Activated naive CD8-positive, alpha-beta T cell treated with anti-CD3 and anti-CD28 coated beads, Interleukin-2, amount 50 U/mL, for 24 hours (primary cell): Measurements from ENCODE around the gene CTNNA3.
A peak's percentile ranks its signal among the peaks of the same experiment; 100 is the strongest.

Experiments
- ATAC-seq: fragments of 150-1000 bp; cut with Tn5 transposase; one replicate; pipeline ENCODE4 v1.10.0; 2021
- DNase-seq: peaks from one replicate; pipeline ENCODE4 v3.0.0; 2021
- H3K27ac Mint-ChIP-seq: one replicate; pipeline ENCODE4 v1.8.0; 2021; ENCODE audit warnings: mild to moderate bottlenecking, mixed read lengths
- H3K27me3 Mint-ChIP-seq: one replicate; pipeline ENCODE4 v1.8.0; 2021; ENCODE audit warnings: mixed read lengths
- H3K36me3 Mint-ChIP-seq: one replicate; pipeline ENCODE4 v1.8.0; 2021; ENCODE audit warnings: low read depth, mixed read lengths
- H3K4me1 Mint-ChIP-seq: one replicate; pipeline ENCODE4 v1.8.0; 2021; ENCODE audit warnings: mixed read lengths
- H3K4me3 Mint-ChIP-seq: one replicate; pipeline ENCODE4 v1.8.0; 2021; ENCODE audit warnings: mild to moderate bottlenecking, moderate library complexity, mixed read lengths
- H3K9me3 Mint-ChIP-seq: one replicate; pipeline ENCODE4 v1.8.0; 2021; ENCODE audit warnings: mixed read lengths

Gene CTNNA3

DNA sequence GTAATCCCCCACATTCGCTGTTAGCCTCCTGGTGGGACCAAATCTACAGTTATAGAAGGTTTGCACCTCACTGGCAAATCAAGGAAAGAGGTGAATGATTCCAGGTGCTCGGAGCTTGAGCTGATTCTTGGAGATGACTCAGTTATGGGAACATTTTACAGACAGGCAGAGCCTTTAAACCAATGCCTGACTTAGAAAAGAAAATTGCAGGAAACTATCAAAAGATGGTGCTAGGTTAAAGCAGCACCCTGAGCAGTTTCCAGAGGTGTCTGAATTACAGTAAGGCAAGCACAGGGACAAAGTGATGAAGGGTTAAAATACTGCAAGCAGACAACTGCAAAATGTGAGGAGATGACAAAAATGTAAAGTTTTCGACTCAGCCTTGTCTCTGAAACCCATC is 767.2 kb downstream of the CTNNA3 start:
- peaks cover 46% of the 10 kb centered on the region for H3K27me3 Mint-ChIP-seq
- no peak overlapping the region for H3K4me3 Mint-ChIP-seq
- no peaks in the 10 kb centered on the region for H3K4me1 Mint-ChIP-seq
- DNase-seq (no peak), ATAC-seq (no peak)
- no peaks in the 10 kb centered on the region for H3K9me3 Mint-ChIP-seq
- H3K27ac Mint-ChIP-seq, result no peak overlapping the region
- no peaks in the 10 kb centered on the region for H3K36me3 Mint-ChIP-seq

DNA sequence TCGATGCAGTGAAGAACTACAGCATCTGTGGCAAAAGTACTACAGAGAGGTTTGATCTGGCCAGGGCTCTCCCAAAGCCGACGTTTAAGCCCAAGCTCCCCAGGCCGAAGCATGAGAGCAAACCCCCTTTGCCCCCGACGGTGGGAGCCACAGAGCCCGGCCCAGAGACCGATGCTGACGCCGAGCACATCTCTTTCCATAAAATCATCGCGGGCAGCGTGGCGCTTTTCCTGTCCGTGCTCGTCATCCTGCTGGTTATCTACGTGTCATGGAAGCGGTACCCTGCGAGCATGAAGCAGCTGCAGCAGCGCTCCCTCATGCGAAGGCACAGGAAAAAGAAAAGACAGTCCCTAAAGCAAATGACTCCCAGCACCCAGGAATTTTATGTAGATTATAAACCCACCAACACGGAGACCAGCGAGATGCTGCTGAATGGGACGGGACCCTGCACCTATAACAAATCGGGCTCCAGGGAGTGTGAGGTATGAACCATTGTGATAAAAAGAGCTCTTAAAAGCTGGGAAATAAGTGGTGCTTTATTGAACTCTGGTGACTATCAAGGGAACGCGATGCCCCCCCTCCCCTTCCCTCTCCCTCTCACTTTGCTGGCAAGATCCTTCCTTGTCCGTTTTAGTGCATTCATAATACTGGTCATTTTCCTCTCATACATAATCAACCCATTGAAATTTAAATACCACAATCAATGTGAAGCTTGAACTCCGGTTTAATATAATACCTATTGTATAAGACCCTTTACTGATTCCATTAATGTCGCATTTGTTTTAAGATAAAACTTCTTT is 767.8 kb downstream of the CTNNA3 start:
- no peak overlapping the region for H3K4me3 Mint-ChIP-seq
- ATAC-seq, result no peak
- DNase-seq, result no peak
- no peak overlapping the region for H3K27ac Mint-ChIP-seq
- H3K9me3 Mint-ChIP-seq, result no peaks in the 10 kb centered on the region
- H3K36me3 Mint-ChIP-seq, result no peaks in the 10 kb centered on the region
- peaks cover 46% of the 10 kb centered on the region for H3K27me3 Mint-ChIP-seq
- H3K4me1 Mint-ChIP-seq, result no peaks in the 10 kb centered on the region

- H3K27ac Mint-ChIP-seq, result no peak overlapping the region
- no peaks in the 10 kb centered on the region for H3K4me1 Mint-ChIP-seq
- ATAC-seq (no peak), DNase-seq (no peak)
- peaks cover 49% of the 10 kb centered on the region for H3K27me3 Mint-ChIP-seq
- no peaks in the 10 kb centered on the region for H3K36me3 Mint-ChIP-seq
- H3K4me3 Mint-ChIP-seq, result no peak overlapping the region
- H3K9me3 Mint-ChIP-seq, result no peaks in the 10 kb centered on the region
Observed at GRCh38 chr10:66927251-66927935, 768.6 kb downstream of the CTNNA3 start.

DNA sequence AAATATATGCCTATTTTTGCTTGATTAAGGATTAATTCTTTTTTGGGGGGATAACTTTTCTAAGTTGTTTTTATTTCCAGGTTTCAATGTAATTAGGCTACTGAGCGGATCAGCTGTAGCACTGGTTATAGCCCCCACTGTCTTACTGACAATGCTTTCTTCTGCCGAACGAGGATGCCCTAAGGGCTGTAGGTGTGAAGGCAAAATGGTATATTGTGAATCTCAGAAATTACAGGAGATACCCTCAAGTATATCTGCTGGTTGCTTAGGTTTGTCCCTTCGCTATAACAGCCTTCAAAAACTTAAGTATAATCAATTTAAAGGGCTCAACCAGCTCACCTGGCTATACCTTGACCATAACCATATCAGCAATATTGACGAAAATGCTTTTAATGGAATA is 769.2 kb downstream of the CTNNA3 start:
- ATAC-seq (no peak), DNase-seq (no peak)
- no peak overlapping the region for H3K27ac Mint-ChIP-seq
- no peaks in the 10 kb centered on the region for H3K36me3 Mint-ChIP-seq
- no peaks in the 10 kb centered on the region for H3K4me1 Mint-ChIP-seq
- H3K27me3 Mint-ChIP-seq, result peaks cover 45% of the 10 kb centered on the region
- H3K9me3 Mint-ChIP-seq, result no peaks in the 10 kb centered on the region
- H3K4me3 Mint-ChIP-seq, result no peak overlapping the region

- Mint-ChIP-seq H3K27ac (no peak within 1 kb of the TSS), H3K36me3 (no peaks in the 10 kb centered on the region), H3K9me3 (no peaks in the 10 kb centered on the region), H3K27me3 (peaks cover 43% of the 10 kb centered on the region), H3K4me3 (no peak within 1 kb of the TSS), H3K4me1 (no peaks in the 10 kb centered on the region)
- DNase-seq (peak; percentile 3), ATAC-seq (peak; percentile 78)
Observed at GRCh38 chr10:66925896-66926715, 769.9 kb downstream of the CTNNA3 start, which contains the start of gene LRRTM3. Gene LRRTM3 (plus strand): TSS chr10:66926036.

DNA sequence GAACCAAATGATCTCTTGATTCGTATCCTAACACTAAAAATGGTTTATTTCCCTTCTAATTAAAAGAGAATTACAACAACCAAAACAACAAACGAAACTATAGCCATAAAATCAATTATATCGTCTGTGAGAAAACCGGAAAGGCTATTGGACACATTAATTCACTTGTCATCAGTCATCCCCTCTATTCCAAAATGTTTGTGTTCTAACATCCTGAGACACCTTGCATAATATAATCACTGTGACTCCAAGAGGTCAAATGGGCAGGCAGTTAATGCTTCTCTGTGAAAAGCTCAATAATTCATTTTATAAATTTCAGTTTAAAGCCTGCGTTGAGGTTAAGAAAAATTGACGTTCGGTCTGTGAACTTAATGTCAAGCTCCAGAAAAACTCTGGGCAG is 770.6 kb downstream of the CTNNA3 start:
- Mint-ChIP-seq H3K9me3 (no peaks in the 10 kb centered on the region), H3K4me1 (no peaks in the 10 kb centered on the region), H3K27me3 (peaks cover 38% of the 10 kb centered on the region), H3K36me3 (no peaks in the 10 kb centered on the region), H3K27ac (no peak overlapping the region), H3K4me3 (no peak overlapping the region)
- ATAC-seq (no peak), DNase-seq (no peak)

- H3K4me3 Mint-ChIP-seq, result no peak overlapping the region
- H3K27ac Mint-ChIP-seq, result no peak overlapping the region
- ATAC-seq (no peak), DNase-seq (no peak)
- peaks cover 38% of the 10 kb centered on the region for H3K27me3 Mint-ChIP-seq
- H3K4me1 Mint-ChIP-seq, result no peaks in the 10 kb centered on the region
- H3K36me3 Mint-ChIP-seq, result no peaks in the 10 kb centered on the region
- H3K9me3 Mint-ChIP-seq, result no peaks in the 10 kb centered on the region
Observed at GRCh38 chr10:66924674-66925345, 771.2 kb downstream of the CTNNA3 start.

GRCh38 chr10:66919248-66919647 is 776.7 kb downstream of the CTNNA3 start:
- Mint-ChIP-seq H3K36me3 (no peaks in the 10 kb centered on the region), H3K4me3 (no peak overlapping the region), H3K27me3 (peaks cover 4% of the 10 kb centered on the region), H3K4me1 (no peaks in the 10 kb centered on the region), H3K9me3 (no peaks in the 10 kb centered on the region), H3K27ac (no peak overlapping the region)
- DNase-seq (no peak), ATAC-seq (no peak)

DNA sequence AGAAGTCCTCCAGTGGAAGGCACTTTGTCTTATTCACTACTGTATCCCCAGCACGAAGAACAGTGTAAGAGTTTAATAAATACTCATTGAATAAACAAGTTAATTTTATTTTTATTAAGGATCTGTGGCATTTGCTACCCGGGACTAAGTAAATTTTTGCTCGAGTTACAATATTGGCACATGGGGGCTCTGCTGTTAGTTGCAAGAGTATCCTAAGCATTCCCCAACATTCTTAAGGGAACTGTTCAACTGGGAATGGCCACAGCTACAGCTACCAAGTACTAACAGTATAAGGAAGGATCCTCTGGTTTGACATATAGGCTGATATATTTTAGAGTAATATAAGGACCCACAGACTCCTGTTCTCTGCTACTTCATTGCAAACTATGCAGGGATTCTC is 778.9 kb downstream of the CTNNA3 start:
- H3K27ac Mint-ChIP-seq, result no peak overlapping the region
- no peaks in the 10 kb centered on the region for H3K36me3 Mint-ChIP-seq
- DNase-seq (no peak), ATAC-seq (no peak)
- no peaks in the 10 kb centered on the region for H3K4me1 Mint-ChIP-seq
- peaks cover 3% of the 10 kb centered on the region for H3K9me3 Mint-ChIP-seq
- no peaks in the 10 kb centered on the region for H3K27me3 Mint-ChIP-seq
- no peak overlapping the region for H3K4me3 Mint-ChIP-seq

DNA sequence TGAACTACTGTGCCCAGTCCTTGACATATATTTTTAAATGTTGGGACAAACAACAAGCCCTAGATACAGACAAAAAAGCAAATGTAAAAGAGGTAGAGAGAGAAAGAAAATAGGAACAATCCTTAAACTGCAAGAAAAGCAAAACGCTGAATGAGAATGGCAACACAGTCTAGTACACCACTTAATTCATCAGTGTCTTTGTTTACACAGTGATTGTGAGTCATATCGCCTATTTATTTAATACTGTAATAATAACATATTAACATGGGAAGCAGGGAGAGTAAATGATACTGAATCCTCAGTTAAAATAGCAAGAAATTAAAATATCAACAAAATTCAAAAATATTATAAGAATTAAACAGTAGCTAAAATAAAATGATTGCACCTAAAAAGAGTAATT is 780.0 kb downstream of the CTNNA3 start:
- H3K9me3 Mint-ChIP-seq, result peaks cover 3% of the 10 kb centered on the region

GRCh38 chr10:66910671-66911070 is 785.3 kb downstream of the CTNNA3 start:
- Mint-ChIP-seq H3K9me3 (peaks cover 3% of the 10 kb centered on the region), H3K4me3 (no peak overlapping the region), H3K4me1 (no peaks in the 10 kb centered on the region), H3K36me3 (no peaks in the 10 kb centered on the region), H3K27ac (no peak overlapping the region), H3K27me3 (no peaks in the 10 kb centered on the region)
- no peak for ATAC-seq
- DNase-seq, result no peak

More for the DNA sequence above, 780.0 kb downstream of the CTNNA3 start:
- Mint-ChIP-seq H3K27ac (no peak overlapping the region), H3K4me1 (no peaks in the 10 kb centered on the region), H3K27me3 (no peaks in the 10 kb centered on the region), H3K4me3 (no peak overlapping the region), H3K36me3 (no peaks in the 10 kb centered on the region)
- ATAC-seq (no peak), DNase-seq (no peak)

DNA sequence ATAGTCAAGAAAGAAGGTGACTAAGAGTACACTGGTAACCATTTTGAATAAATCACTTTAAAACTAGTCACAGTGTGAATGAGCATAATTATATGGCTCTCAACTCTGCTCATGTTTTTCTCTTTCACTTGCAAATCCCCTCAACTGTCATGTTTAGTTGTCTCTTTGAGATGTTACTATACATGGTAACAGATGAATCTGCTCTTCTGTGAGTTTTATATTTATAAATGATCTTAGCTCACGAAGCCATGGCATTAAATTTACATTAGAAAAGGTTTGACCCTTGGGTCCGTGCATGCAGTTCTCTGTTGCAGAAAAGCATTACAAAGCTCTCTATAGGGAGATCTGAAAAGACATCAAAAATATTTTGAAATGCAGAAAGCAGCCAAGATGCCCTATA is 803.1 kb downstream of the CTNNA3 start:
- DNase-seq (no peak), ATAC-seq (no peak)
- no peak overlapping the region for H3K4me3 Mint-ChIP-seq
- H3K27me3 Mint-ChIP-seq, result peaks cover 2% of the 10 kb centered on the region
- H3K4me1 Mint-ChIP-seq, result no peaks in the 10 kb centered on the region
- H3K9me3 Mint-ChIP-seq, result peaks cover 8% of the 10 kb centered on the region
- H3K36me3 Mint-ChIP-seq, result no peaks in the 10 kb centered on the region
- no peak overlapping the region for H3K27ac Mint-ChIP-seq

DNA sequence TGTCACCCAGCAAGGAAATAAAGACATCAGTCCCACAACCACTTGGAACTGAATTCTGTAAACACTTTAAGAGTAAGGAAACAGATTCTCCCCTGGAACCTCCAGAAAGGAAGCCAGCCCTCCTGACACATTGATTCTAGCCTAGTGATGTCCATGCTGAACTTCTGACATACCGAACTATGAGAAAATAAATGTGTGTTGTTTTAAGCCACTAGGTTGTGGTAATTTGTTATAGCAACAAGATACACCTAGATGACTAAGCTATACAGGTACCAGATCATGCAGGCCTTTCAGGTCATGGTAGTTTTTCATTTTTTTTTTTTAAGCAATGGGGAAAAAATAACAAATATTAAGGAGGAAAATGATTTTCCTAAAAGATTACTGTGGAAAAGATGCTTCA is 807.8 kb downstream of the CTNNA3 start:
- no peaks in the 10 kb centered on the region for H3K36me3 Mint-ChIP-seq
- DNase-seq, result no peak
- no peak for ATAC-seq

DNA sequence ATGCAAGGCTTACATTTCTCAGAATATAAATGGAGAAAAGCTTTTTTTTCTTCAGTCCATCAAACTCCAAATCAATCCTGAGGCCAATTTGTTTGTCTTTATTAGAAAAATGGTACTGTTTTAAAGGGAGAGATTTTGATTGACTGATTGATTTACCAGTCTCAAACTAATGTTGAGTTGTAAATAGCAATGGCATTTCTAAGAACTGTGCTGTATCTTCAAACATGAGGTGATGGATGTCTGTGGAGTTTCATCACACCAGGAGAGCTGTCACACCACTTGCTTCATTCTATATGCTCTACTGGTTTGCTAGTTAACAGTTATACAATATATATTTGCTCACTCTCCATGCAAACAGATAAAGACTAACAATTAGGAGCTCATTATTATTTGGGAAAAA is 809.1 kb downstream of the CTNNA3 start:
- Mint-ChIP-seq H3K27ac (no peak overlapping the region), H3K4me3 (no peak overlapping the region), H3K27me3 (peaks cover 2% of the 10 kb centered on the region), H3K4me1 (no peaks in the 10 kb centered on the region), H3K36me3 (no peaks in the 10 kb centered on the region), H3K9me3 (peaks cover 8% of the 10 kb centered on the region)
- DNase-seq, result no peak
- ATAC-seq, result no peak

More for the DNA sequence above, 807.8 kb downstream of the CTNNA3 start:
- no peak overlapping the region for H3K27ac Mint-ChIP-seq
- peaks cover 8% of the 10 kb centered on the region for H3K9me3 Mint-ChIP-seq
- H3K27me3 Mint-ChIP-seq, result peaks cover 2% of the 10 kb centered on the region
- no peak overlapping the region for H3K4me3 Mint-ChIP-seq
- H3K4me1 Mint-ChIP-seq, result no peaks in the 10 kb centered on the region
